Measurements from ENCODE around the gene DNAH7. TPM values are rescaled to one million over a fixed set of nuclear protein-coding genes. Genes with fewer than 3 reads are reported as not detected.

The DNAH7 gene
- total and polyA plus RNA-seq, 8 donors: 0.15 to 48.1 (median 0.98) TPM

GRCh38 chr2:196103626-196104025 is 35.0 kb upstream of the DNAH7 start:
- no peaks in the 10 kb centered on the region for H3K9me3 ChIP-seq
- intact Hi-C loops (cut with DNase I; ENCODE audit: low total_unique reads): no loop called here
- no peaks in the 10 kb centered on the region for H3K36me3 ChIP-seq
- no peak overlapping the region for H3K4me3 ChIP-seq
- H3K27me3 ChIP-seq: no peaks in the 10 kb centered on the region
- TF ChIP-seq, protein P1, sequence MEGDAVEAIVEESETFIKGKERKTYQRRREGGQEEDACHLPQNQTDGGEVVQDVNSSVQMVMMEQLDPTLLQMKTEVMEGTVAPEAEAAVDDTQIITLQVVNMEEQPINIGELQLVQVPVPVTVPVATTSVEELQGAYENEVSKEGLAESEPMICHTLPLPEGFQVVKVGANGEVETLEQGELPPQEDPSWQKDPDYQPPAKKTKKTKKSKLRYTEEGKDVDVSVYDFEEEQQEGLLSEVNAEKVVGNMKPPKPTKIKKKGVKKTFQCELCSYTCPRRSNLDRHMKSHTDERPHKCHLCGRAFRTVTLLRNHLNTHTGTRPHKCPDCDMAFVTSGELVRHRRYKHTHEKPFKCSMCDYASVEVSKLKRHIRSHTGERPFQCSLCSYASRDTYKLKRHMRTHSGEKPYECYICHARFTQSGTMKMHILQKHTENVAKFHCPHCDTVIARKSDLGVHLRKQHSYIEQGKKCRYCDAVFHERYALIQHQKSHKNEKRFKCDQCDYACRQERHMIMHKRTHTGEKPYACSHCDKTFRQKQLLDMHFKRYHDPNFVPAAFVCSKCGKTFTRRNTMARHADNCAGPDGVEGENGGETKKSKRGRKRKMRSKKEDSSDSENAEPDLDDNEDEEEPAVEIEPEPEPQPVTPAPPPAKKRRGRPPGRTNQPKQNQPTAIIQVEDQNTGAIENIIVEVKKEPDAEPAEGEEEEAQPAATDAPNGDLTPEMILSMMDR (IDR thresholded peaks at IDR 0.05): no peak
- no peak for TF ChIP-seq POLR2AphosphoS5 (IDR thresholded peaks at IDR 0.05)
- TF ChIP-seq EP300 (IDR thresholded peaks at IDR 0.05): no peak
- TF ChIP-seq POLR2A (IDR thresholded peaks at IDR 0.05): no peak
- WGBS, 5 donors: 90 to 95% (median 94%) methylated on average over 2 of the region's 2 CpGs
- H3K27ac ChIP-seq: no peak overlapping the region
- no peak for DNase-seq
- no peaks in the 10 kb centered on the region for H3K4me1 ChIP-seq

DNA sequence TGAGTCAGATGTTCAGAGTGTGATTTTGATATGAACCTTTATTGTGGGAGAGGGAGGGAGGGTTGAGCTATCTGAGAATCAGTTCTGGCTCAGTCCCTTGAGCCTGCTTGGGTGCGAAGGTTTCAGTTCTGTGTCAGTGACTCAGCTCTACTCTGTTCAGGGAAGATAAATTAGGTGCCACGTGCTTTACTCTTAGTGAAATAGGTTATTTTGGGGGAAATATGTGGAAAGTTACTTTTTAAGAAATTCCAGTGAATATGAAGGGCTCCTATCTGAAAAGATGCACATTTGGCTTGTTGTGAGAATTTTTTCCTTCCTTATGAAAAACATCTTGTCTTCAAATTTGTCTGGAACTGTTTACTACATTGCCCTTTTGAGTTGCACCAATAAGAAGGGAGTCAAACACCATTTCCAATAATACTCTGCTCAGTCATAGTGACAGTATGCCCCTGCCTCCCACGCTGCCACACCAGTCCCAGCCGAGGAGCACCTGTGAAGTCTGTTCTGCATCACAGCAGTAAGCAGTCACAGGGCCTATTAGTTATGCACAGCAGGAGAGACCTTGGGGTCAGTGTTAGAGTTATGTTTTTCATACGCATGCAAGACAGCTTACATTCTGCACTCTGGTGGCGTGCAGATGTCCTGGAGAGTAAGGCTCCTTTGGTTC is 32.8 kb upstream of the DNAH7 start:
- H3K4me3 ChIP-seq: no peak overlapping the region
- no peaks in the 10 kb centered on the region for H3K4me1 ChIP-seq
- TF ChIP-seq EP300 (IDR thresholded peaks at IDR 0.05) (no peak), POLR2A (IDR thresholded peaks at IDR 0.05) (no peak), POLR2AphosphoS5 (IDR thresholded peaks at IDR 0.05) (no peak)
- TF ChIP-seq, protein P1 (IDR thresholded peaks at IDR 0.05): no peak
- no peaks in the 10 kb centered on the region for H3K27me3 ChIP-seq
- intact Hi-C loops (cut with DNase I; ENCODE audit: low total_unique reads): no loop called here
- no peak overlapping the region for H3K27ac ChIP-seq
- 39 to 48% (median 43%) methylated on average over 6 of the region's 6 CpGs for WGBS, 5 donors
- no peaks in the 10 kb centered on the region for H3K9me3 ChIP-seq
- DNase-seq: no peak
- H3K36me3 ChIP-seq: no peaks in the 10 kb centered on the region

- Histone ChIP-seq H3K4me3 (no peak overlapping the region), H3K36me3 (no peaks in the 10 kb centered on the region), H3K4me1 (no peaks in the 10 kb centered on the region), H3K27me3 (no peaks in the 10 kb centered on the region), H3K9me3 (no peaks in the 10 kb centered on the region), H3K27ac (no peak overlapping the region)
- TF ChIP-seq EP300 (IDR thresholded peaks at IDR 0.05): no peak
- no peak for TF ChIP-seq POLR2AphosphoS5 (IDR thresholded peaks at IDR 0.05)
- TF ChIP-seq, protein P1 (IDR thresholded peaks at IDR 0.05): no peak
- TF ChIP-seq POLR2A (IDR thresholded peaks at IDR 0.05): no peak
- no peak for DNase-seq
- intact Hi-C loops (cut with DNase I; ENCODE audit: low total_unique reads): no loop called here
- WGBS, 5 donors: 80 to 90% (median 86%) methylated on average over 3 of the region's 3 CpGs
These were observed 31.3 kb upstream of the DNAH7 start for GRCh38 chr2:196099916-196100315.

DNA sequence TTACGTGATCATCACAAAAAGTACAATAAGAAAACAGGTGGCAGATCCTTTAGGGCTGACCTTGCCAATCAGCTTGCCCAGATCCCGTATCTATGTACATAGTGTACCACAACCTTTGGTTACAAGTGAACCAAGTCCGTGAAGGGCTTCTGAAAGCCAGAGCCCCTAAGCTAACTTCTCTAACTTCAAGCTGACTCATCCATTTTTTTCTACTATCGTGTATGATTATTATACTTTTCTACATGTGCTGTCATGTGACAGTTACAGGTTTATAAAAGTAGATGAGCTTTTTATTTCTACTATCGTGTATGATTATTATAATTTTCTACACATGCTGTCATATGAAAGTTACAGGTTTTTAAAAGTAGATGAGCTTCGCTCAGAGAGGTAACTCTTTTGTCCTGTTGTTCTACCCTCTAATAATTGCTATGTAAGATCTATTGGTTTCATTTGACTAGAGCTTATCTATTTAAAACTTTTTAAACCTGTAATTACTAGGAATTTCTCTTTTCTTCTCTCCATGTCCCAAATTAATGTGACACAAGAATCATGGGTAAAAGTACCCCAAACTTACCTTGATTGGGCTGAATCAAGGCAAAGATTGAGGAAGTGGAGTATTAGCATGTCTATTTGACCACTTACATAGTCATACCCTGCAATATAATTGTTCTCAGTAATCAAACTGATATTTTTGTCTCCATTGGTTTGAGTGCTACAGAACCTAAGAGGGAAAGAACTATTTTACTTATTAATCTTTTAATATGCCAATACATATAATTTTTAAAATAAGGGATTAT is 29.4 kb upstream of the DNAH7 start:
- H3K36me3 ChIP-seq: no peaks in the 10 kb centered on the region
- no peaks in the 10 kb centered on the region for H3K9me3 ChIP-seq
- H3K27me3 ChIP-seq: no peaks in the 10 kb centered on the region
- H3K4me3 ChIP-seq: no peak overlapping the region
- no peak for TF ChIP-seq EP300 (IDR thresholded peaks at IDR 0.05)
- TF ChIP-seq POLR2AphosphoS5 (IDR thresholded peaks at IDR 0.05): no peak
- TF ChIP-seq POLR2A (IDR thresholded peaks at IDR 0.05): no peak
- TF ChIP-seq, protein P1 (IDR thresholded peaks at IDR 0.05): no peak
- no peak overlapping the region for H3K27ac ChIP-seq
- intact Hi-C loops (cut with DNase I; ENCODE audit: low total_unique reads): no loop called here
- H3K4me1 ChIP-seq: no peaks in the 10 kb centered on the region
- 78 to 90% (median 81%) methylated on average over 6 of the region's 6 CpGs for WGBS, 5 donors
- no peak for DNase-seq
